ENCODE data around the gene CCDC192. TPM values are rescaled to one million over a fixed set of nuclear protein-coding genes. Genes with fewer than 3 reads are reported as not detected.
A peak's percentile ranks its signal among the peaks of the same experiment; 100 is the strongest.
"Not testable (repeated sequence)": the region's sequence is repeated elsewhere in the genome, so short reads cannot be mapped to it uniquely, and the experiment has no call there.

Gene CCDC192
- total RNA-seq, 2 experiments from 2014 or later = not detected

- no peaks in the 10 kb centered on the region for H3K9me3 Mint-ChIP-seq (ENCODE audit: insufficient read depth)
- no peak overlapping the region for H3K4me3 Mint-ChIP-seq
- DNase-seq (no peak), ATAC-seq (no peak)
- H3K27ac Mint-ChIP-seq = no peak overlapping the region
- ChIA-PET CTCF (no interaction called here), POLR2A (no interaction called here)
- no peaks in the 10 kb centered on the region for H3K4me1 Mint-ChIP-seq (ENCODE audit: low read depth)
- H3K27me3 Mint-ChIP-seq (ENCODE audit: low read depth) = peaks cover 3% of the 10 kb centered on the region
- H3K36me3 Mint-ChIP-seq (ENCODE audit: low read depth) = no peaks in the 10 kb centered on the region
Measured at GRCh38 chr5:127776477-127776876, 73.3 kb downstream of the CCDC192 start.

- H3K4me3 Mint-ChIP-seq = no peak overlapping the region
- H3K27me3 Mint-ChIP-seq (ENCODE audit: low read depth) = peaks cover 2% of the 10 kb centered on the region
- H3K27ac Mint-ChIP-seq = no peak overlapping the region
- H3K36me3 Mint-ChIP-seq (ENCODE audit: low read depth) = no peaks in the 10 kb centered on the region
- H3K4me1 Mint-ChIP-seq (ENCODE audit: low read depth) = no peaks in the 10 kb centered on the region
- no peak for DNase-seq
- ChIA-PET CTCF (no interaction called here), POLR2A (no interaction called here)
- no peaks in the 10 kb centered on the region for H3K9me3 Mint-ChIP-seq (ENCODE audit: insufficient read depth)
- ATAC-seq = no peak
Measured at GRCh38 chr5:127777957-127778356, 74.8 kb downstream of the CCDC192 start.

GRCh38 chr5:127782450-127782849, 79.3 kb downstream of the CCDC192 start:
- POLR2A ChIA-PET; H3K36me3 Mint-ChIP-seq (ENCODE audit: low read depth); H3K27me3 Mint-ChIP-seq (ENCODE audit: low read depth); H3K27ac Mint-ChIP-seq; ATAC-seq; H3K9me3 Mint-ChIP-seq (ENCODE audit: insufficient read depth); H3K4me3 Mint-ChIP-seq; DNase-seq; CTCF ChIA-PET: not testable (repeated sequence)
- peaks cover 16% of the 10 kb centered on the region for H3K4me1 Mint-ChIP-seq (ENCODE audit: low read depth)

- H3K36me3 Mint-ChIP-seq (ENCODE audit: low read depth) = no peaks in the 10 kb centered on the region
- POLR2A ChIA-PET = no interaction called here
- no peak overlapping the region for H3K4me3 Mint-ChIP-seq
- ATAC-seq (peak; percentile 74), DNase-seq (peak; percentile 25)
- CTCF ChIA-PET = interaction anchor here (0.6 to 1.4 kb wide), 2 partner anchors 297 to 1247 kb away, joined by 3 read pairs; no protein-coding TSS in a partner anchor
- H3K27ac Mint-ChIP-seq = peak overlapping the region; percentile 51
- no peaks in the 10 kb centered on the region for H3K9me3 Mint-ChIP-seq (ENCODE audit: insufficient read depth)
- peaks cover 2% of the 10 kb centered on the region for H3K27me3 Mint-ChIP-seq (ENCODE audit: low read depth)
- peaks cover 16% of the 10 kb centered on the region for H3K4me1 Mint-ChIP-seq (ENCODE audit: low read depth)
Measured at GRCh38 chr5:127785098-127785927, 82.1 kb downstream of the CCDC192 start.

- Mint-ChIP-seq H3K9me3 (ENCODE audit: insufficient read depth) (peaks cover 10% of the 10 kb centered on the region), H3K27ac (no peak overlapping the region), H3K4me1 (ENCODE audit: low read depth) (no peaks in the 10 kb centered on the region), H3K4me3 (no peak overlapping the region), H3K27me3 (ENCODE audit: low read depth) (peaks cover under 1% of the 10 kb centered on the region), H3K36me3 (ENCODE audit: low read depth) (no peaks in the 10 kb centered on the region)
- ChIA-PET POLR2A (no interaction called here), CTCF (no interaction called here)
- DNase-seq = no peak
- ATAC-seq = no peak
Measured at GRCh38 chr5:127791439-127791838, 88.2 kb downstream of the CCDC192 start.

GRCh38 chr5:127791908-127792307, 88.7 kb downstream of the CCDC192 start:
- H3K4me1 Mint-ChIP-seq (ENCODE audit: low read depth); H3K27me3 Mint-ChIP-seq (ENCODE audit: low read depth); DNase-seq; H3K36me3 Mint-ChIP-seq (ENCODE audit: low read depth); H3K27ac Mint-ChIP-seq; CTCF ChIA-PET; ATAC-seq; POLR2A ChIA-PET; H3K4me3 Mint-ChIP-seq: not testable (repeated sequence)
- peaks cover 10% of the 10 kb centered on the region for H3K9me3 Mint-ChIP-seq (ENCODE audit: insufficient read depth)

- DNase-seq = no peak
- H3K4me3 Mint-ChIP-seq = no peak overlapping the region
- ATAC-seq = no peak
- peaks cover 10% of the 10 kb centered on the region for H3K9me3 Mint-ChIP-seq (ENCODE audit: insufficient read depth)
- H3K27ac Mint-ChIP-seq = no peak overlapping the region
- H3K4me1 Mint-ChIP-seq (ENCODE audit: low read depth) = no peaks in the 10 kb centered on the region
- POLR2A ChIA-PET = no interaction called here
- peaks cover 2% of the 10 kb centered on the region for H3K27me3 Mint-ChIP-seq (ENCODE audit: low read depth)
- H3K36me3 Mint-ChIP-seq (ENCODE audit: low read depth) = no peaks in the 10 kb centered on the region
- CTCF ChIA-PET = no interaction called here
Measured at GRCh38 chr5:127793052-127793451, 89.9 kb downstream of the CCDC192 start.

GRCh38 chr5:127793879-127794278, 90.7 kb downstream of the CCDC192 start:
- Mint-ChIP-seq H3K4me3 (no peak overlapping the region), H3K4me1 (ENCODE audit: low read depth) (no peaks in the 10 kb centered on the region), H3K27me3 (ENCODE audit: low read depth) (peaks cover 2% of the 10 kb centered on the region), H3K36me3 (ENCODE audit: low read depth) (no peaks in the 10 kb centered on the region), H3K27ac (no peak overlapping the region), H3K9me3 (ENCODE audit: insufficient read depth) (peaks cover 10% of the 10 kb centered on the region)
- CTCF ChIA-PET = no interaction called here
- ATAC-seq (no peak), DNase-seq (no peak)
- POLR2A ChIA-PET = no interaction called here

- Mint-ChIP-seq H3K27me3 (ENCODE audit: low read depth) (peaks cover 2% of the 10 kb centered on the region), H3K4me3 (no peak overlapping the region), H3K4me1 (ENCODE audit: low read depth) (no peaks in the 10 kb centered on the region), H3K27ac (no peak overlapping the region), H3K9me3 (ENCODE audit: insufficient read depth) (peaks cover 7% of the 10 kb centered on the region), H3K36me3 (ENCODE audit: low read depth) (no peaks in the 10 kb centered on the region)
- CTCF ChIA-PET = no interaction called here
- ATAC-seq (no peak), DNase-seq (no peak)
- POLR2A ChIA-PET = no interaction called here
Measured at GRCh38 chr5:127796211-127796610, 93.0 kb downstream of the CCDC192 start.

- Mint-ChIP-seq H3K27ac (no peak overlapping the region), H3K36me3 (ENCODE audit: low read depth) (no peaks in the 10 kb centered on the region), H3K9me3 (ENCODE audit: insufficient read depth) (no peaks in the 10 kb centered on the region), H3K4me1 (ENCODE audit: low read depth) (no peaks in the 10 kb centered on the region), H3K27me3 (ENCODE audit: low read depth) (peaks cover 2% of the 10 kb centered on the region), H3K4me3 (no peak overlapping the region)
- ATAC-seq = no peak
- CTCF ChIA-PET = interaction anchor here (1.1 kb wide), 1 partner anchor 17 kb away, joined by 3 read pairs; no protein-coding TSS in a partner anchor
- DNase-seq = no peak
- POLR2A ChIA-PET = no interaction called here
Measured at GRCh38 chr5:127799293-127799905, 96.2 kb downstream of the CCDC192 start.

GRCh38 chr5:127801751-127802476, 98.7 kb downstream of the CCDC192 start:
- POLR2A ChIA-PET = no interaction called here
- ATAC-seq (no peak), DNase-seq (no peak)
- Mint-ChIP-seq H3K27ac (no peak overlapping the region), H3K36me3 (ENCODE audit: low read depth) (no peaks in the 10 kb centered on the region), H3K4me1 (ENCODE audit: low read depth) (no peaks in the 10 kb centered on the region), H3K27me3 (ENCODE audit: low read depth) (no peaks in the 10 kb centered on the region), H3K4me3 (no peak overlapping the region), H3K9me3 (ENCODE audit: insufficient read depth) (no peaks in the 10 kb centered on the region)
- CTCF ChIA-PET = no interaction called here

GRCh38 chr5:127802477-127802865, 99.3 kb downstream of the CCDC192 start:
- Mint-ChIP-seq H3K27ac (no peak overlapping the region), H3K36me3 (ENCODE audit: low read depth) (no peaks in the 10 kb centered on the region), H3K4me1 (ENCODE audit: low read depth) (no peaks in the 10 kb centered on the region), H3K27me3 (ENCODE audit: low read depth) (no peaks in the 10 kb centered on the region), H3K9me3 (ENCODE audit: insufficient read depth) (no peaks in the 10 kb centered on the region), H3K4me3 (no peak overlapping the region)
- ChIA-PET CTCF (no interaction called here), POLR2A (no interaction called here)
- ATAC-seq = no peak
- DNase-seq = no peak

All from activated CD8-positive, alpha-beta T cell treated with anti-CD3 and anti-CD28 coated beads, Interleukin-2, amount 10 ng/mL, durations not matched to agents 7 days and 5 days (primary cell).